ENCODE data around the gene WASF1. TPM values are rescaled to one million over a fixed set of nuclear protein-coding genes. Genes with fewer than 3 reads are reported as not detected.
"Not testable (repeated sequence)": the region's sequence is repeated elsewhere in the genome, so short reads cannot be mapped to it uniquely, and the experiment has no call there.

The WASF1 gene
- total RNA-seq, 1 experiment from 2014 or later = 3.0 TPM

- POLR2A ChIA-PET (ENCODE audit: unreplicated experiment) = interaction anchor here (0.6 kb wide), 1 partner anchor 319 kb away, joined by 3 read pairs; no protein-coding TSS in a partner anchor
Measured at GRCh38 chr6:110085285-110085684, 94.2 kb downstream of the WASF1 start.

DNA sequence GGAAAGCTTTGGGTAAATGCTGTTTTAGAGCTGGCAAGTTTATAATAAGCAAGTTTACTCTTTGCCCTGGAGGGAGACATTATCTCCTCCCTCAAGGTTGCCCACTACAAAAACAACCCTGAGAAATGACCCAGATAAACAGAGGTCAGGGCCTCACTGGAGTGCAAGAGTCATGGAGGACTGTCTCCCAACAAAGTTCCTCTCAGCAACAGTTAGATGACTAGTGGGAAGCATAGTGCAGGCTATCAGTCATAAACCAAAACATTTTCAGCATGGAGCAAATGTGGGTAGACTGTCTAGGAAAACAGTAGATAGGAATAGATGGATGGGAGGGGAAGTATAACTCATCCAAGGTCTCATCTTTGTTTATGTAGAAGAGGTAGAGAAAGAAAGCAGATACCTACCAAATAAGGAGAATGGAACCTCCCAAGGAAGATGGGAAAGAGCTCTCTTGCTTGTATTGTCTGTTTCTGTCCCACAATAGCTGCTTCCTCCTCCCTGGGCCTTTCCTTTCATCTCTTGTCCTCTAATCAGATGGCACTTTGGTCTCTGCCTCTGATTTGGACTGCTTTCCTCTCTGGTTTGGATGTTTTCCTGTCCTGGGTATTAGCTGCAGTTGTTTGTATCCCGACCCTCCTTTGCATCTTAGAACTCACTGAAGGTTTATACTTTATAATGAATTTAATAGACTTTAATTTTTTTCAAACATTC, 95.4 kb downstream of the WASF1 start:
- Histone ChIP-seq H3K4me2 (ENCODE audit: low read length) (no peak overlapping the region), H3K27me3 (ENCODE audit: low read length) (no peaks in the 10 kb centered on the region), H3K9ac (ENCODE audit: low read length) (no peak overlapping the region), H4K20me1 (ENCODE audit: low read length) (no peaks in the 10 kb centered on the region), H3K9me2 (replicated peaks; ENCODE audit: low read length) (no peaks in the 10 kb centered on the region), H3K27ac (ENCODE audit: low read length) (no peak overlapping the region), H3K4me1 (ENCODE audit: insufficient read depth, low read length) (no peaks in the 10 kb centered on the region), H3K36me3 (ENCODE audit: low read depth, low read length) (no peaks in the 10 kb centered on the region), H2AFZ (ENCODE audit: low read length) (no peak overlapping the region), H3K79me2 (ENCODE audit: low read length) (no peaks in the 10 kb centered on the region), H3F3A (ENCODE audit: low read length, unreplicated experiment) (no peaks in the 10 kb centered on the region), H3K9me3 (ENCODE audit: low read length) (no peaks in the 10 kb centered on the region), H3K4me3 (ENCODE audit: low read length) (no peak overlapping the region)
- BruUV-seq (replicated peaks) = no TSS peak
- no peak for DNase-seq
- CTCF ChIA-PET = no interaction called here
- TF ChIP-seq, protein P1, sequence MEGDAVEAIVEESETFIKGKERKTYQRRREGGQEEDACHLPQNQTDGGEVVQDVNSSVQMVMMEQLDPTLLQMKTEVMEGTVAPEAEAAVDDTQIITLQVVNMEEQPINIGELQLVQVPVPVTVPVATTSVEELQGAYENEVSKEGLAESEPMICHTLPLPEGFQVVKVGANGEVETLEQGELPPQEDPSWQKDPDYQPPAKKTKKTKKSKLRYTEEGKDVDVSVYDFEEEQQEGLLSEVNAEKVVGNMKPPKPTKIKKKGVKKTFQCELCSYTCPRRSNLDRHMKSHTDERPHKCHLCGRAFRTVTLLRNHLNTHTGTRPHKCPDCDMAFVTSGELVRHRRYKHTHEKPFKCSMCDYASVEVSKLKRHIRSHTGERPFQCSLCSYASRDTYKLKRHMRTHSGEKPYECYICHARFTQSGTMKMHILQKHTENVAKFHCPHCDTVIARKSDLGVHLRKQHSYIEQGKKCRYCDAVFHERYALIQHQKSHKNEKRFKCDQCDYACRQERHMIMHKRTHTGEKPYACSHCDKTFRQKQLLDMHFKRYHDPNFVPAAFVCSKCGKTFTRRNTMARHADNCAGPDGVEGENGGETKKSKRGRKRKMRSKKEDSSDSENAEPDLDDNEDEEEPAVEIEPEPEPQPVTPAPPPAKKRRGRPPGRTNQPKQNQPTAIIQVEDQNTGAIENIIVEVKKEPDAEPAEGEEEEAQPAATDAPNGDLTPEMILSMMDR (conservative IDR thresholded peaks at IDR 0.05; ENCODE audit: low read depth, low read length) = no peak
- TF ChIP-seq EZH2phosphoT487 (IDR thresholded peaks at IDR 0.05; ENCODE audit: borderline replicate concordance, low read length) (no peak), EZH2 (IDR thresholded peaks at IDR 0.05; ENCODE audit: low read length, unreplicated experiment) (no peak)
- POLR2A ChIA-PET (ENCODE audit: unreplicated experiment) = no interaction called here
- intact Hi-C loops (cut with micrococcal nuclease) = no loop called here
- no peak for ATAC-seq

More at GRCh38 chr6:110085285-110085684, 94.2 kb downstream of the WASF1 start:
- no peak for ATAC-seq
- H3K9ac ChIP-seq (ENCODE audit: low read length) = no peak overlapping the region
- H3K4me2 ChIP-seq (ENCODE audit: low read length) = no peak overlapping the region
- no peaks in the 10 kb centered on the region for H3K9me3 ChIP-seq (ENCODE audit: low read length)
- no peak overlapping the region for H2AFZ ChIP-seq (ENCODE audit: low read length)
- H3K27me3 ChIP-seq (ENCODE audit: low read length) = no peaks in the 10 kb centered on the region
- no peaks in the 10 kb centered on the region for H3K9me2 ChIP-seq (replicated peaks; ENCODE audit: low read length)
- TF ChIP-seq EZH2 (IDR thresholded peaks at IDR 0.05; ENCODE audit: low read length, unreplicated experiment) = no peak
- TF ChIP-seq, protein P1 (conservative IDR thresholded peaks at IDR 0.05; ENCODE audit: low read depth, low read length) = no peak
- no peak for TF ChIP-seq EZH2phosphoT487 (IDR thresholded peaks at IDR 0.05; ENCODE audit: borderline replicate concordance, low read length)
- intact Hi-C loops (cut with micrococcal nuclease) = no loop called here
- H4K20me1 ChIP-seq (ENCODE audit: low read length) = no peaks in the 10 kb centered on the region
- no peaks in the 10 kb centered on the region for H3K36me3 ChIP-seq (ENCODE audit: low read depth, low read length)
- H3K4me1 ChIP-seq (ENCODE audit: insufficient read depth, low read length) = no peaks in the 10 kb centered on the region
- no peak for DNase-seq
- H3F3A ChIP-seq (ENCODE audit: low read length, unreplicated experiment) = no peaks in the 10 kb centered on the region
- BruUV-seq (replicated peaks) = no TSS peak
- CTCF ChIA-PET = no interaction called here
- H3K79me2 ChIP-seq (ENCODE audit: low read length) = no peaks in the 10 kb centered on the region
- H3K4me3 ChIP-seq (ENCODE audit: low read length) = no peak overlapping the region
- H3K27ac ChIP-seq (ENCODE audit: low read length) = no peak overlapping the region

GRCh38 chr6:110075406-110075805, 104.1 kb downstream of the WASF1 start:
- H2AFZ ChIP-seq (ENCODE audit: low read length) = no peak overlapping the region
- no peaks in the 10 kb centered on the region for H4K20me1 ChIP-seq (ENCODE audit: low read length)
- no peaks in the 10 kb centered on the region for H3K9me3 ChIP-seq (ENCODE audit: low read length)
- intact Hi-C loops (cut with micrococcal nuclease) = no loop called here
- no peak overlapping the region for H3K27ac ChIP-seq (ENCODE audit: low read length)
- no peaks in the 10 kb centered on the region for H3K9me2 ChIP-seq (replicated peaks; ENCODE audit: low read length)
- no peak for DNase-seq
- H3K79me2 ChIP-seq (ENCODE audit: low read length) = no peaks in the 10 kb centered on the region
- no peaks in the 10 kb centered on the region for H3K4me1 ChIP-seq (ENCODE audit: insufficient read depth, low read length)
- H3K4me3 ChIP-seq (ENCODE audit: low read length) = no peak overlapping the region
- H3K27me3 ChIP-seq (ENCODE audit: low read length) = no peaks in the 10 kb centered on the region
- no peak overlapping the region for H3K4me2 ChIP-seq (ENCODE audit: low read length)
- no peak overlapping the region for H3K9ac ChIP-seq (ENCODE audit: low read length)
- no peaks in the 10 kb centered on the region for H3K36me3 ChIP-seq (ENCODE audit: low read depth, low read length)
- ChIA-PET CTCF (no interaction called here), POLR2A (ENCODE audit: unreplicated experiment) (no interaction called here)
- no TSS peak for BruUV-seq (replicated peaks)
- ATAC-seq = no peak
- no peaks in the 10 kb centered on the region for H3F3A ChIP-seq (ENCODE audit: low read length, unreplicated experiment)
- TF ChIP-seq EZH2phosphoT487 (IDR thresholded peaks at IDR 0.05; ENCODE audit: borderline replicate concordance, low read length) = no peak
- TF ChIP-seq, protein P1 (conservative IDR thresholded peaks at IDR 0.05; ENCODE audit: low read depth, low read length) = no peak
- no peak for TF ChIP-seq EZH2 (IDR thresholded peaks at IDR 0.05; ENCODE audit: low read length, unreplicated experiment)

- H3K9ac ChIP-seq (ENCODE audit: low read length); POLR2A ChIA-PET (ENCODE audit: unreplicated experiment); H3K4me3 ChIP-seq (ENCODE audit: low read length); H3K36me3 ChIP-seq (ENCODE audit: low read depth, low read length); H3K79me2 ChIP-seq (ENCODE audit: low read length); H3K9me3 ChIP-seq (ENCODE audit: low read length); BruUV-seq (replicated peaks); H3F3A ChIP-seq (ENCODE audit: low read length, unreplicated experiment); H3K4me2 ChIP-seq (ENCODE audit: low read length); intact Hi-C loops (cut with micrococcal nuclease); CTCF ChIA-PET; DNase-seq; H3K9me2 ChIP-seq (replicated peaks; ENCODE audit: low read length); H3K27ac ChIP-seq (ENCODE audit: low read length); H3K27me3 ChIP-seq (ENCODE audit: low read length); H2AFZ ChIP-seq (ENCODE audit: low read length); ATAC-seq; H4K20me1 ChIP-seq (ENCODE audit: low read length); H3K4me1 ChIP-seq (ENCODE audit: insufficient read depth, low read length): not testable (repeated sequence)
Measured at GRCh38 chr6:110073474-110073873, 106.0 kb downstream of the WASF1 start.

All from PC-3 (cell line).